ENCODE data around the gene RNGTT. TPM values are rescaled to one million over a fixed set of nuclear protein-coding genes. Genes with fewer than 3 reads are reported as not detected.
"Not testable (repeated sequence)": the region's sequence is repeated elsewhere in the genome, so short reads cannot be mapped to it uniquely, and the experiment has no call there.

Gene RNGTT
- total and polyA plus RNA-seq, 9 donors, result 7.5 to 16.4 (median 10.5) TPM

DNA sequence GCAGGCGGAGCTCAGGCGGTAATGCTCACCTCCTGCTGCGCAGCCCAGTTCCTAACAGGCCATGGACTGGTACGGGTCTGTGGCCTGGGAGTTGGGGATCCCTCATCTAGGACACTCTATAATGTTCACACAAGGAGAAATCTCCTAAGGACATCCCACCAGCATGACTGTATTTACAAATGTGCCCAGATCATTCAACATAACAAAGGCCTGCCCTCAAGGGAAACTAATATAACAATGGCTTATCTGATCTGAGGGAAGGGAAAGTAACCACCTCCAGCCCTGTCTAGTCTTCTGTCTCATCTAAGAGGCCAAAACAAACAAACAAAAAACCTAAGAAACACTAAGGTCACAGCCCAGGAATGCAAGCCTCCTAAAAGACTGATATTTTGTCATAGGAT is 232.8 kb downstream of the RNGTT start:
- no peak overlapping the region for H3K27ac ChIP-seq (ENCODE audit: low read length)
- H3K36me3 ChIP-seq (ENCODE audit: control insufficient read depth, insufficient read depth, low read length), result no peaks in the 10 kb centered on the region
- H3K4me1 ChIP-seq (ENCODE audit: control insufficient read depth, insufficient read depth, low read length), result no peaks in the 10 kb centered on the region
- no peaks in the 10 kb centered on the region for H3K27me3 ChIP-seq (ENCODE audit: control insufficient read depth, insufficient read depth, low read length)
- no peaks in the 10 kb centered on the region for H3K9me3 ChIP-seq (replicated peaks; ENCODE audit: control insufficient read depth, low read depth, low read length)
- H3K4me3 ChIP-seq (ENCODE audit: low read length), result no peak overlapping the region
- no peak for DNase-seq
- WGBS (ENCODE audit: insufficient coverage), result no CpG with 5 or more reads among the region's 4 CpGs

DNA sequence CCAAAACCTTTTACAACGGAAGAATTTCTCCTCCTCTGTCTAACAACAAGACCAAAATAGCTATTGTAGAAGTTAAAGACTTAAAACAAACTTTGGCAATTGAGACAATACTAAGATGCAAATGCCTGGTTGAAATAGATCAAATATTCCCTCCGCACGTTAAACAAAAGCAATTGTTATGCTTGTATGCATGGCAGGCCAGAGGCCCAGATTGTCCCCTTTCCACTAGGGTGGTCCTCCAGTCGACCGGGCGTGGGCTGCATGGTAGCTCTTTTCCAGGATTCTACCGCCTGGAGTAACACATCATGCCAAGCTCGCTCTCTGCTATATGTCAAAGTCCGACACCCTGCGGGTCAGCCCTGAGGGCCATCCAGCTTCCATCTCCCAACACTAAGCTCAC is 234.7 kb downstream of the RNGTT start:
- WGBS (ENCODE audit: insufficient coverage), result 66% methylated on average over 8 of the region's 10 CpGs
- no peak overlapping the region for H3K4me3 ChIP-seq (ENCODE audit: low read length)

GRCh38 chr6:88726409-88726808 is 237.0 kb downstream of the RNGTT start:
- not testable (repeated sequence) for H3K4me3 ChIP-seq (ENCODE audit: low read length); H3K27me3 ChIP-seq (ENCODE audit: control insufficient read depth, insufficient read depth, low read length); DNase-seq; H3K4me1 ChIP-seq (ENCODE audit: control insufficient read depth, insufficient read depth, low read length); H3K9me3 ChIP-seq (replicated peaks; ENCODE audit: control insufficient read depth, low read depth, low read length); H3K27ac ChIP-seq (ENCODE audit: low read length); H3K36me3 ChIP-seq (ENCODE audit: control insufficient read depth, insufficient read depth, low read length)
- no CpG with 5 or more reads among the region's 1 CpG for WGBS (ENCODE audit: insufficient coverage)

More for the DNA sequence above, 234.7 kb downstream of the RNGTT start:
- no peak for DNase-seq
- H3K27ac ChIP-seq (ENCODE audit: low read length), result no peak overlapping the region
- no peaks in the 10 kb centered on the region for H3K4me1 ChIP-seq (ENCODE audit: control insufficient read depth, insufficient read depth, low read length)
- no peaks in the 10 kb centered on the region for H3K36me3 ChIP-seq (ENCODE audit: control insufficient read depth, insufficient read depth, low read length)
- H3K27me3 ChIP-seq (ENCODE audit: control insufficient read depth, insufficient read depth, low read length), result no peaks in the 10 kb centered on the region
- H3K9me3 ChIP-seq (replicated peaks; ENCODE audit: control insufficient read depth, low read depth, low read length), result no peaks in the 10 kb centered on the region

DNA sequence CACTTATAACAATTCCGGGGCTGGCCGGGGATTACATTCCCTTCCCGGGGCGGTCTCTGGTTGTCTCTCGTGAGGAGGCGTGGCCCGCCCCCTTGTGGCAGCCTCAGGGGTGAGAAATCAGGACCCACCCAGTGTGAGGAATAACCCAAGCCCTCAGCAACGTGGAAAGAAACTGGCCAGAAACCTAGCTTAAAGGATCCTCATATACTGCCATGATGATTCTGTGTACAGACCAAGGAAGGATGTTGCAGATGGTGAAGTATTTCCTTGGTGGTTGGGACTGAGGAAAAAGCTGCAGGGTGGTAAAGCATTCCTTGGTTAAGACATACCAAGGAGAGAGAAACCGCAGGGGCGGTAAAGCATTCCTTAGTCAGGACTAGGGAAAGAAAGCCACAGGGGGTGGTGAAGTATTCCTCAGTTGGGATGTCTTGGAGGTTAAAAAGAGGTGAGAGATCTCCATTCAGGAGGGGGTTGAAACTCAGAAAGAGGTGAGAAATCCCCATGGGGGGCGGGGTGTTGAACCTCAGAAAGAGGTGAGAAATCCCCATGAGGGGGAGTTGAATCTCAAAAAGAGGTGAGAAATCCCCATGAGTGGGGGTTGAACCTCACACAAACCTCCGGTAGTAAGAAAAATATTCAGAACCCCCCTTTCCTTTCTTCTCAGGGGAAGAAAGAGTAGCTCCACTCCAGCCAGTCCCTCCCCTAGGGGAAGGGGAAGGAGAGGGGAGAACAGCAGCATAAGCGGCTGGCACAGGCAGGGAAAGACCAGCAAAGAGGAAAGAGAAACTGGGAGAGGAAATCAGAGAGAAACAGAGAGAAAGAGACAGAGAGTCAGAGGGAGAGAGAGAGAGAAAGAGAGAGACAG is 238.1 kb downstream of the RNGTT start:
- Histone ChIP-seq H3K4me1 (ENCODE audit: control insufficient read depth, insufficient read depth, low read length) (no peaks in the 10 kb centered on the region), H3K36me3 (ENCODE audit: control insufficient read depth, insufficient read depth, low read length) (no peaks in the 10 kb centered on the region), H3K27me3 (ENCODE audit: control insufficient read depth, insufficient read depth, low read length) (no peaks in the 10 kb centered on the region), H3K27ac (ENCODE audit: low read length) (no peak overlapping the region), H3K4me3 (ENCODE audit: low read length) (no peak overlapping the region), H3K9me3 (replicated peaks; ENCODE audit: control insufficient read depth, low read depth, low read length) (no peaks in the 10 kb centered on the region)
- no peak for DNase-seq
- WGBS (ENCODE audit: insufficient coverage), result 77% methylated on average over 7 of the region's 13 CpGs

DNA sequence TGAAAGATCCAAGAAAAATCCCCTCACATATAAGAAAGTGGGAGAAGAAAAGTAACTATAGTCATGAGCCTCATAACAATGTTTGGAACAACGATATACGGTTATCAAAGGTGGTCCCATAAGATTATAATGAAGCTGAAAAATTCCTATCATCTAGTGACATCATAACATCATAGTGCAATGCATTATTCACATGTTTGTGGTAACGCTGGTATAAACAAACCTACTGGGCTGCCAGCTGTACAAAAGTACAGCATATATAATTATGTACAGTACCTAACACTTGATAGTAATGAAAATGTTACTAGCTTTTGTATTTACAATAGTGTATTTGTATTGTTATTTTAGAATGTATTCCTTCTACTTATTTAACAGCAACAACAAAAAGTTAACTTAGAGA is 240.7 kb downstream of the RNGTT start:
- no CpG with 5 or more reads among the region's 3 CpGs for WGBS (ENCODE audit: insufficient coverage)
- no peak overlapping the region for H3K27ac ChIP-seq (ENCODE audit: low read length)
- no peaks in the 10 kb centered on the region for H3K4me1 ChIP-seq (ENCODE audit: control insufficient read depth, insufficient read depth, low read length)
- H3K9me3 ChIP-seq (replicated peaks; ENCODE audit: control insufficient read depth, low read depth, low read length), result no peaks in the 10 kb centered on the region
- no peak overlapping the region for H3K4me3 ChIP-seq (ENCODE audit: low read length)
- DNase-seq, result no peak
- no peaks in the 10 kb centered on the region for H3K27me3 ChIP-seq (ENCODE audit: control insufficient read depth, insufficient read depth, low read length)
- H3K36me3 ChIP-seq (ENCODE audit: control insufficient read depth, insufficient read depth, low read length), result no peaks in the 10 kb centered on the region

GRCh38 chr6:88716399-88716798 is 247.0 kb downstream of the RNGTT start:
- H3K4me3 ChIP-seq (ENCODE audit: low read length); H3K36me3 ChIP-seq (ENCODE audit: control insufficient read depth, insufficient read depth, low read length); H3K27ac ChIP-seq (ENCODE audit: low read length); H3K4me1 ChIP-seq (ENCODE audit: control insufficient read depth, insufficient read depth, low read length); H3K9me3 ChIP-seq (replicated peaks; ENCODE audit: control insufficient read depth, low read depth, low read length); DNase-seq; H3K27me3 ChIP-seq (ENCODE audit: control insufficient read depth, insufficient read depth, low read length): not testable (repeated sequence)
- WGBS (ENCODE audit: insufficient coverage), result no CpG with 5 or more reads among the region's 1 CpG

DNA sequence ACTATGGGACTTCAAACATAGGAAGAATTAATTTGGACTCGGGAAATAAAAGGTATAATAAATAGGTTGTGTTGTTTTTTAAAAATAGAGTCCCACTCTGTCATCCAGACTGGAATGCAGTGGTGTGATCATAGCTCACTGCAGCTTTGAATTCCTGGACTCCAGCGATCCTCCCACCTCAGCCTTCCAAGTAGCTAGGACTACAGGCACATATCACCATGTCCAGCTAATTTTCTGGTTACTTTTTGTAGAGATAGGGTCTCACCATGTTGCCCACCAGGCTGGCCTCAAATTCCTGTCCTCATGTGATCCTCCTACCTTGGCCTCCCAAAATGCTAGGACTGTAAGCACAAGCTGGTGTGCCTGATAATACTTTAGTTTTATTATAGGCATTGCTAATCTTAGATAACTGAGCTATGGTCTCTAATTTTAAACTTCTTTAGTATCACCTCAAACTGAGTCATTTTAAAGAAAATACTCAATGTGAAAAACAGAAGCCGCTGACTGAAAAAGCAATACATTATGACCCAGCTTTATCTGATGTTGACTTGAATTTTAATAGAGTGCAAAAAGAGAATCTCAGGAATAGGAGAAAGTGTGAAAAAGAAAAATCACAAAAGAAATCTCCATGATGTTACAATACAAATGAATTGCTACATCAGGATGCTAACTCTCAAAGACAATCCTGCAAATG is 251.0 kb downstream of the RNGTT start:
- WGBS (ENCODE audit: insufficient coverage), result no CpG with 5 or more reads among the region's 3 CpGs

GRCh38 chr6:88709819-88710246 is 253.6 kb downstream of the RNGTT start:
- Histone ChIP-seq H3K4me3 (ENCODE audit: low read length) (no peak overlapping the region), H3K4me1 (ENCODE audit: control insufficient read depth, insufficient read depth, low read length) (no peaks in the 10 kb centered on the region), H3K36me3 (ENCODE audit: control insufficient read depth, insufficient read depth, low read length) (no peaks in the 10 kb centered on the region), H3K27me3 (ENCODE audit: control insufficient read depth, insufficient read depth, low read length) (no peaks in the 10 kb centered on the region), H3K27ac (ENCODE audit: low read length) (no peak overlapping the region), H3K9me3 (replicated peaks; ENCODE audit: control insufficient read depth, low read depth, low read length) (no peaks in the 10 kb centered on the region)
- WGBS (ENCODE audit: insufficient coverage), result no CpG with 5 or more reads among the region's 1 CpG
- DNase-seq, result no peak

More for the DNA sequence above, 251.0 kb downstream of the RNGTT start:
- H3K27ac ChIP-seq (ENCODE audit: low read length), result no peak overlapping the region
- no peak overlapping the region for H3K4me3 ChIP-seq (ENCODE audit: low read length)
- no peaks in the 10 kb centered on the region for H3K27me3 ChIP-seq (ENCODE audit: control insufficient read depth, insufficient read depth, low read length)
- H3K9me3 ChIP-seq (replicated peaks; ENCODE audit: control insufficient read depth, low read depth, low read length), result no peaks in the 10 kb centered on the region
- H3K36me3 ChIP-seq (ENCODE audit: control insufficient read depth, insufficient read depth, low read length), result no peaks in the 10 kb centered on the region
- H3K4me1 ChIP-seq (ENCODE audit: control insufficient read depth, insufficient read depth, low read length), result no peaks in the 10 kb centered on the region
- no peak for DNase-seq

GRCh38 chr6:88708197-88708744 is 255.1 kb downstream of the RNGTT start:
- 100% methylated on average over 1 of the region's 3 CpGs for whole genome bisulfite sequencing (ENCODE audit: insufficient coverage)
- Histone ChIP-seq H3K9me3 (replicated peaks; ENCODE audit: control insufficient read depth, low read depth, low read length) (no peaks in the 10 kb centered on the region), H3K4me3 (ENCODE audit: low read length) (no peak overlapping the region), H3K4me1 (ENCODE audit: control insufficient read depth, insufficient read depth, low read length) (no peaks in the 10 kb centered on the region), H3K36me3 (ENCODE audit: control insufficient read depth, insufficient read depth, low read length) (no peaks in the 10 kb centered on the region), H3K27me3 (ENCODE audit: control insufficient read depth, insufficient read depth, low read length) (no peaks in the 10 kb centered on the region), H3K27ac (ENCODE audit: low read length) (no peak overlapping the region)
- DNase-seq, result no peak

GRCh38 chr6:88705601-88706000 is 257.8 kb downstream of the RNGTT start:
- DNase-seq, result no peak
- no peak overlapping the region for H3K4me3 ChIP-seq (ENCODE audit: low read length)
- no peaks in the 10 kb centered on the region for H3K27me3 ChIP-seq (ENCODE audit: control insufficient read depth, insufficient read depth, low read length)
- no peak overlapping the region for H3K27ac ChIP-seq (ENCODE audit: low read length)
- H3K36me3 ChIP-seq (ENCODE audit: control insufficient read depth, insufficient read depth, low read length), result no peaks in the 10 kb centered on the region
- no peaks in the 10 kb centered on the region for H3K4me1 ChIP-seq (ENCODE audit: control insufficient read depth, insufficient read depth, low read length)
- no peaks in the 10 kb centered on the region for H3K9me3 ChIP-seq (replicated peaks; ENCODE audit: control insufficient read depth, low read depth, low read length)

All from muscle of leg (tissue), 11 donors.